ENCODE measurements around the gene HIF3A. TPM values are rescaled to one million over a fixed set of nuclear protein-coding genes. Genes with fewer than 3 reads are reported as not detected.

HIF3A gene
- total RNA-seq, 1 experiment from 2014 or later = not detected

GRCh38 chr19:46388311-46389095 is 91.7 kb downstream of the HIF3A start:
- no peak overlapping the region for H3K4me3 ChIP-seq (ENCODE audit: low read depth in 2 of 2, low read length in 2 of 2)
- H3K27me3 ChIP-seq (ENCODE audit: control insufficient read depth, insufficient read depth, low read length) = no peaks in the 10 kb centered on the region
- H3K4me1 ChIP-seq (ENCODE audit: control insufficient read depth, insufficient read depth, low read length) = no peaks in the 10 kb centered on the region
- 0 out of 2 replicates have a peak, but pooled peaks cover 2% of the 10 kb centered on the region for H3K36me3 ChIP-seq (ENCODE audit: control insufficient read depth, insufficient read depth, low read length)
- intact Hi-C loops (cut with micrococcal nuclease; ENCODE audit: unreplicated experiment) (no loop called here), in situ Hi-C loops (cut with HindIII; ENCODE audit: low pct_unique_long_range_greater_than_20kb, low sequenced_read_pairs) (no loop called here)
- H3K9me3 ChIP-seq (ENCODE audit: control insufficient read depth, insufficient read depth, low read depth, low read length) = no peaks in the 10 kb centered on the region
- no peak for ATAC-seq
- ChIA-PET CTCF (interaction anchor here (0.6 kb wide), 1 partner anchor 48 kb away, joined by 3 read pairs; no protein-coding TSS in a partner anchor), POLR2A (no interaction called here)
- TF ChIP-seq REST (IDR thresholded peaks at IDR 0.05; ENCODE audit: insufficient read depth in 1 of 2, low read depth in 2 of 2, low read length in 1 of 2) (no peak), SIN3A (IDR thresholded peaks at IDR 0.05; ENCODE audit: borderline replicate concordance, insufficient read depth, low read depth, low read length) (no peak), POLR2AphosphoS5 (IDR thresholded peaks at IDR 0.05; ENCODE audit: low read depth, low read length) (no peak), CTCF (IDR thresholded peaks at IDR 0.05) (no peak), TCF7L2 (IDR thresholded peaks at IDR 0.05; ENCODE audit: low read depth, low read length) (no peak)
- DNase-seq (ENCODE audit: low read depth, low spot score) = no peak
- BruUV-seq (replicated peaks) = no TSS peak
- H3K27ac ChIP-seq (ENCODE audit: low read length) = no peak overlapping the region

- Histone ChIP-seq H3K27ac (ENCODE audit: low read length) (no peak overlapping the region), H3K9me3 (ENCODE audit: control insufficient read depth, insufficient read depth, low read depth, low read length) (no peaks in the 10 kb centered on the region), H3K36me3 (ENCODE audit: control insufficient read depth, insufficient read depth, low read length) (0 out of 2 replicates have a peak, but pooled peaks cover 2% of the 10 kb centered on the region), H3K4me1 (ENCODE audit: control insufficient read depth, insufficient read depth, low read length) (no peaks in the 10 kb centered on the region), H3K27me3 (ENCODE audit: control insufficient read depth, insufficient read depth, low read length) (no peaks in the 10 kb centered on the region), H3K4me3 (ENCODE audit: low read depth in 2 of 2, low read length in 2 of 2) (no peak overlapping the region)
- no peak for TF ChIP-seq SIN3A (IDR thresholded peaks at IDR 0.05; ENCODE audit: borderline replicate concordance, insufficient read depth, low read depth, low read length)
- no peak for TF ChIP-seq POLR2AphosphoS5 (IDR thresholded peaks at IDR 0.05; ENCODE audit: low read depth, low read length)
- TF ChIP-seq REST (IDR thresholded peaks at IDR 0.05; ENCODE audit: insufficient read depth in 1 of 2, low read depth in 2 of 2, low read length in 1 of 2) = no peak
- no peak for TF ChIP-seq TCF7L2 (IDR thresholded peaks at IDR 0.05; ENCODE audit: low read depth, low read length)
- no peak for TF ChIP-seq CTCF (IDR thresholded peaks at IDR 0.05)
- intact Hi-C loops (cut with micrococcal nuclease; ENCODE audit: unreplicated experiment) (loop anchor here (10.0 kb wide), 1 partner anchor 105 kb away; no protein-coding TSS in a partner anchor), in situ Hi-C loops (cut with HindIII; ENCODE audit: low pct_unique_long_range_greater_than_20kb, low sequenced_read_pairs) (no loop called here)
- POLR2A ChIA-PET = no interaction called here
- DNase-seq (ENCODE audit: low read depth, low spot score) (no peak), ATAC-seq (no peak)
- no TSS peak for BruUV-seq (replicated peaks)
- CTCF ChIA-PET = interaction anchor here (0.5 kb wide), 1 partner anchor 71 kb away, joined by 3 read pairs; no protein-coding TSS in a partner anchor
Measured at GRCh38 chr19:46390121-46390858, 93.4 kb downstream of the HIF3A start.
